HCT116 (cell line): ENCODE results near the gene FXYD1. TPM values are rescaled to one million over a fixed set of nuclear protein-coding genes. Genes with fewer than 3 reads are reported as not detected.
"Not testable (repeated sequence)": the region's sequence is repeated elsewhere in the genome, so short reads cannot be mapped to it uniquely, and the experiment has no call there.

ENCODE experiments used
- ATAC-seq: fragments of 200-7000 bp; cut with Tn5 transposase; 2 replicates; pipeline ENCODE4 v1.9.1; 2020; ENCODE audit warnings: mild to moderate bottlenecking, moderate library complexity
- BruUV-seq: library from RNA; stranded (reverse); fragments of 400-500 nt; replicated peaks from 2 replicates; lab custom pipeline; 2021; lab: Mats Ljungman, UMichigan
- CTCF ChIA-PET: fragments of 300-600 bp; sonication (Branson Sonifier 250); formaldehyde crosslinking; loops from one replicate; lab custom pipeline; 2021; ENCODE audit warnings: antibody characterized with exemption; lab: Charles Lee
- POLR2A ChIA-PET: fragments of 300-600, 350-600 bp; sonication (Branson Sonifier 250); formaldehyde crosslinking; loops from one replicate; lab custom pipeline; 2021; ENCODE audit warnings: antibody characterized with exemption; lab: Charles Lee
- RAD21 ChIA-PET, 2 experiments: fragments of 300-600 bp; sonication (Branson Sonifier 250); formaldehyde crosslinking; loops; one replicate each; lab custom pipeline; 2023; ENCODE audit warnings: low total read pairs in 2 of 2; ENCODE audit not compliant: uncharacterized antibody in 2 of 2, unreplicated experiment in 2 of 2, low non-redundant PET in 1 of 2; lab: Charles Lee
- DNase-seq: peaks from one replicate; pipeline ENCODE4 v3.0.0-alpha.2; 2010; ENCODE audit warnings: low read depth, low spot score
- H2AFZ ChIP-seq: fragments of 200-600 bp; shearing (Covaris generic), sonication (generic); 2 replicates; pipeline ENCODE4 v1.6.1; 2017; ENCODE audit warnings: low read depth, mixed run types, mixed read lengths, antibody characterized with exemption, low read length; ENCODE audit not compliant: poor library complexity, severe bottlenecking
- H3K27ac ChIP-seq: 2 replicates; pipeline ENCODE4 v1.5.1; 2012; ENCODE audit warnings: low read depth, low read length
- H3K27me3 ChIP-seq: fragments of 200-600 bp; sonication (generic); 2 replicates; pipeline ENCODE4 v1.6.1; 2016; ENCODE audit warnings: mixed run types, low read length, mixed read lengths; ENCODE audit not compliant: insufficient read depth
- H3K36me3 ChIP-seq, 2 experiments: fragments of 200-500 bp in 1 of 2; fragments of 200-600 bp in 1 of 2; sonication (Bioruptor generic) in 1 of 2; sonication (generic) in 1 of 2; 2 replicates each; pipeline versions ENCODE4 v1.5.1 to v1.6.1; 2014 to 2016; ENCODE audit warnings: low read length in 2 of 2, inconsistent platforms in 1 of 2, mixed read lengths in 1 of 2, mixed run types in 1 of 2; ENCODE audit not compliant: insufficient read depth in 2 of 2, control insufficient read depth in 1 of 2
- H3K4me1 ChIP-seq, 2 experiments: fragments of 200-600 bp in 1 of 2; sonication (generic) in 1 of 2; 2 replicates each; pipeline versions ENCODE4 v1.5.1 to v1.6.1; 2012 to 2017; ENCODE audit warnings: low read length in 2 of 2, inconsistent platforms in 1 of 2, mild to moderate bottlenecking in 1 of 2, mixed read lengths in 1 of 2, mixed run types in 1 of 2, moderate library complexity in 1 of 2; ENCODE audit not compliant: insufficient read depth in 2 of 2, control insufficient read depth in 1 of 2
- H3K4me2 ChIP-seq: fragments of 200-600 bp; sonication (generic); 2 replicates; pipeline ENCODE4 v1.6.1; 2017; ENCODE audit warnings: mixed run types, low read length, mixed read lengths
- H3K4me3 ChIP-seq, 2 experiments: fragments of 200-600 bp in 1 of 2; sonication (generic) in 1 of 2; replicated peaks in 1 of 2; 2 replicates each; pipeline ENCODE4 v1.5.1; 2011 to 2016; ENCODE audit warnings: low read length in 2 of 2, control low read depth in 1 of 2, low read depth in 1 of 2, mild to moderate bottlenecking in 1 of 2, mixed read lengths in 1 of 2, mixed run types in 1 of 2
- H3K79me2 ChIP-seq: fragments of 200-600 bp; sonication (generic); 2 replicates; pipeline ENCODE4 v1.6.1; 2017; ENCODE audit warnings: mild to moderate bottlenecking, mixed run types, low read length, moderate library complexity, mixed read lengths; ENCODE audit not compliant: insufficient read depth
- H3K9ac ChIP-seq: fragments of 200-600 bp; sonication (generic); 2 replicates; pipeline ENCODE4 v1.6.1; 2016; ENCODE audit warnings: low read length, mixed read lengths
- H3K9me2 ChIP-seq: fragments of 200-600 bp; sonication (generic), shearing (Covaris generic); 2 replicates; pipeline ENCODE4 v1.6.1; 2017; ENCODE audit warnings: mixed run types, mild to moderate bottlenecking, moderate library complexity; ENCODE audit not compliant: insufficient read depth
- H3K9me3 ChIP-seq, 2 experiments: fragments of 200-500 bp in 1 of 2; fragments of 200-600 bp in 1 of 2; sonication (Bioruptor generic) in 1 of 2; sonication (generic) in 1 of 2; 2 replicates each; pipeline ENCODE4 v1.6.1; 2014 to 2017; ENCODE audit warnings: low read length in 2 of 2, mixed read lengths in 2 of 2, inconsistent platforms in 1 of 2, low read depth in 1 of 2, mild to moderate bottlenecking in 1 of 2, mixed run types in 1 of 2, moderate library complexity in 1 of 2; ENCODE audit not compliant: control insufficient read depth in 1 of 2, insufficient read depth in 1 of 2
- H4K20me1 ChIP-seq: fragments of 200-600 bp; sonication (generic), shearing (Covaris generic); 2 replicates; pipeline ENCODE4 v1.6.1; 2017; ENCODE audit warnings: mixed run types, mild to moderate bottlenecking, moderate library complexity; ENCODE audit not compliant: insufficient read depth
- SP1 ChIP-seq: IDR thresholded peaks from 2 replicates; pipeline ENCODE4 v1.6.1; 2012; ENCODE audit warnings: low read depth
- ZNF274 ChIP-seq: fragments of 200-500 bp; sonication (Bioruptor generic); IDR thresholded peaks from 2 replicates; pipeline ENCODE4 v1.6.1; 2014; ENCODE audit warnings: mild to moderate bottlenecking, low read depth, low read length, inconsistent platforms
- intact Hi-C: fragments of 100-400 bp; cut with micrococcal nuclease; formaldehyde crosslinking; loops from 2 replicates; pipeline ENCODE4 v1.10.0; 2022
- total RNA-seq: library from RNA; stranded (reverse); gene quantifications from one replicate; pipeline ENCODE4 v1.2.1, GENCODE V29; 2021; ENCODE audit not compliant: unreplicated experiment

The FXYD1 gene
- total RNA-seq, 1 experiment from 2014 or later = 7.8 TPM

DNA sequence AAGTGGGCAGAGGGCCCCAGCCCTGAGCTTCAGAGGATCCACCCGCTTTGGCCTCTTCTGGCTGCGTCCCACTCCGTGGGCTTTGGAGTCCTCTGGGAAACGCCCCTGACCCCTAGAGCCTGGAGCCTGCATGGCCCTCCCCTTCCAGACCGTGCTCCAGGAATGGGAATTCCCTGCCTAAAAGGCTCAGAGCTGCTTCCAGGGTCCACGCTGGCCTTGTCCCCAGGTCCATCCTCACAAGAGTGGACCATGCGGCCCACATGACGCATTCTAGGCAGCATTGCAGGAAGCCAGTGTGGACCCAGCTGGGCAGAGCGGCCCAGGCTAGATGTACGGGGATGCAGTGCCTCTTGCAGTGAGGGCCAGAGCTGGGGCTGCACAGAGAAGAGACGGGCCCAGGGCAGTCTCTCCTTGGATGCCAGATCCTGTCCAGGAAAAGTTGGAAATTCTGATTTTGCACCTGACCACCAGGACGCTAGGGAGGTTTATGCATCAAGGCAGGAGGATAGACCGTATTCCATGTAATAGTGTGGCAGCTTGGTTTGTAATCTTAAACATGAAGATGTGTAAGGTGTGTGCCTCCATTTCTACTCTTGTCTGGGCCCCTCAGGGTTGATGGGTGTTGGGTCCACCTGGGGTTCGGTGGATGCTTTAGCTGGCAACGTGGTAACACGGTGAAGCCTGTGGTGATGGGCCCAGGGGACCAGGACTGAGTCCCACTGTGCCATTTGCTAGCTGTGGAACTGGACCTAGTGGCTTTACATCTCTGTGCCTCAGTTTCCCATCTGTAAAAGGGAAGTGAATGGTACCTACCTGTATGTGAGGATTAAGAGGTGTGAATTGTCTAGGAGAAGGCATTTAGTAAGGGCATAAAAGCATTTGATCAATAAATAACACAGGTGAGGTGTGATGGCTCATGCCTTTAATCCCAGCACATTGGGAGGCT lies 37.8 kb upstream of the FXYD1 start:
- no peak for DNase-seq
- no peak overlapping the region for H3K9ac ChIP-seq
- no peaks in the 10 kb centered on the region for H4K20me1 ChIP-seq
- no peak for ATAC-seq
- CTCF ChIA-PET = interaction anchor here (1.5 kb wide), 1 partner anchor 40 kb away, joined by 3 read pairs; no protein-coding TSS in a partner anchor
- H3K36me3 ChIP-seq = no peaks in the 10 kb centered on the region
- RAD21 ChIA-PET = no interaction called here
- H3K9me2 ChIP-seq = no peaks in the 10 kb centered on the region
- no peaks in the 10 kb centered on the region for H3K79me2 ChIP-seq
- H3K27ac ChIP-seq = no peak overlapping the region
- no peaks in the 10 kb centered on the region for H3K27me3 ChIP-seq
- no peaks in the 10 kb centered on the region for H3K4me1 ChIP-seq
- peaks cover 0 to 6% of the 10 kb centered on the region in 2 experiments; a peak in 1 of 4 replicates for H3K9me3 ChIP-seq
- no peak overlapping the region for H3K4me2 ChIP-seq
- no peak for TF ChIP-seq SP1
- TF ChIP-seq ZNF274 = no peak
- POLR2A ChIA-PET = no interaction called here
- intact Hi-C loops = no loop called here
- H3K4me3 ChIP-seq = no peak overlapping the region
- H2AFZ ChIP-seq = no peak overlapping the region
- no TSS peak for BruUV-seq

DNA sequence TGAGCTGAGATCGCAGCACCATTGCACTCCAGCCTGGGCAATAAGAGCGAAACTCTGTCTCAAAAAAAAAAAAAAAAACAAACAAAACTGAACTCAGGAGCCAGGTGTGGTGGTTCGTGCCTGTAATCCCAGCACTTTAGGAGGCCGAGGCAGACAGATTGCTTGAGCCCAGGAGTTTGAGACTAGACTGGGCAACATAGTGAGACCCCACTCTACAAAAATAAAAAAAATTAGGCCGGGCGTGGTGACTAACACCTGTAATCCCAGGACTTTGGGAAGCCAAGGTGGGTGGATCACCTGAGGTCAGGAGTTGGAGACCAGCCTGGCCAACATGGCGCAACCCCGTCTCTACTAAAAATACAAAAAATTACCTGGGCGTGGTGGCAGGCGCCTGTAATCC lies 36.7 kb upstream of the FXYD1 start:
- CTCF ChIA-PET, ATAC-seq, H3K27ac ChIP-seq, POLR2A ChIA-PET, H4K20me1 ChIP-seq, H3K4me1 ChIP-seq, H3K36me3 ChIP-seq, H3K4me2 ChIP-seq, RAD21 ChIA-PET, H3K9me2 ChIP-seq, H3K27me3 ChIP-seq, intact Hi-C loops, H3K4me3 ChIP-seq, DNase-seq, H3K9ac ChIP-seq, BruUV-seq, H3K79me2 ChIP-seq, H2AFZ ChIP-seq: not testable (repeated sequence)
- peaks cover 0 to 11% of the 10 kb centered on the region in 2 experiments; a peak in 1 of 4 replicates for H3K9me3 ChIP-seq

DNA sequence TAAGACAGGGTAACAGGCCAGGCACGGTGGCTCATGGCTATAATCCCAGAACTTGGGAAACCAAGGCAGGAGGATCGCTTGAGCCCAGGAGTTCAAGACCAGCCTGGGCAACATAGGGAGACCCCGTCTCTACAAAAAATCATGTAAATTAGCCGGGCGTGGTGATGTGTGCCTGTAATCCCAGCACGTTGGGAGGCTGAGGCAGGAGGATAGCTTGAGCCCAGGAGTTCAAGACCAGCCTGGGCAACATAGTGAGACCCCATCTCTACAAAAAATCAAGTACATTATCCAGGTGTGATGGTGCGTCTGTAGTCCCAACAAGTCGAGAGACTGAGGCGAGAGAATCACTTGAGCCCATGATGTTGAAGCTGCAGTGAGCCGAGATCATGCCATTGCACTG lies 35.0 kb upstream of the FXYD1 start:
- Histone ChIP-seq H3K9me3 (peaks cover 0 to 11% of the 10 kb centered on the region in 2 experiments; a peak in 1 of 4 replicates), H3K4me1 (peaks cover 8 to 16% of the 10 kb centered on the region in 2 experiments)
- H4K20me1 ChIP-seq, H3K27ac ChIP-seq, CTCF ChIA-PET, DNase-seq, RAD21 ChIA-PET, H2AFZ ChIP-seq, H3K9ac ChIP-seq, H3K36me3 ChIP-seq, BruUV-seq, H3K4me3 ChIP-seq, H3K9me2 ChIP-seq, H3K4me2 ChIP-seq, intact Hi-C loops, ATAC-seq, H3K27me3 ChIP-seq, POLR2A ChIA-PET, H3K79me2 ChIP-seq: not testable (repeated sequence)
